Mesendoderm (in vitro differentiated cells): ENCODE results near the gene CYBA.

Experiments
- DNase-seq: peaks from one replicate; pipeline ENCODE4 v3.0.0; 2013
- H2AK5ac ChIP-seq: 2 replicates; pipeline ENCODE4 v1.6.1; 2013; ENCODE audit warnings: low read length, inconsistent platforms
- H2BK120ac ChIP-seq: 2 replicates; pipeline ENCODE4 v1.6.1; 2013; ENCODE audit warnings: low read depth, mild to moderate bottlenecking, low read length, moderate library complexity, mixed read lengths
- H2BK15ac ChIP-seq: replicated peaks from 2 replicates; pipeline ENCODE4 v1.6.1; 2013; ENCODE audit warnings: low read depth, mild to moderate bottlenecking, moderate library complexity
- H2BK5ac ChIP-seq: 2 replicates; pipeline ENCODE4 v1.6.1; 2013; ENCODE audit warnings: low read length, inconsistent platforms
- H3K18ac ChIP-seq: 2 replicates; pipeline ENCODE4 v1.6.1; 2013; ENCODE audit warnings: mild to moderate bottlenecking, low read length, mixed read lengths
- H3K23ac ChIP-seq: one replicate; pipeline ENCODE4 v1.6.1; 2013; ENCODE audit warnings: low read length
- H3K27ac ChIP-seq: 2 replicates; pipeline ENCODE4 v1.5.1; 2013; ENCODE audit warnings: low read depth, mild to moderate bottlenecking, inconsistent platforms, low read length, moderate library complexity
- H3K27me3 ChIP-seq: 2 replicates; pipeline ENCODE4 v1.6.1; 2013; ENCODE audit warnings: low read length, control low read depth, mild to moderate bottlenecking, inconsistent platforms; ENCODE audit not compliant: insufficient read depth, poor library complexity
- H3K36me3 ChIP-seq: 2 replicates; pipeline ENCODE4 v1.6.1; 2013; ENCODE audit warnings: low read length, inconsistent platforms; ENCODE audit not compliant: control insufficient read depth, insufficient read depth
- H3K4ac ChIP-seq: one replicate; pipeline ENCODE4 v1.6.1; 2013; ENCODE audit warnings: low read depth, mild to moderate bottlenecking, low read length, moderate library complexity
- H3K4me1 ChIP-seq: 2 replicates; pipeline ENCODE4 v1.6.1; 2013; ENCODE audit warnings: low read depth, low read length, inconsistent platforms; ENCODE audit not compliant: control insufficient read depth
- H3K4me2 ChIP-seq: 2 replicates; pipeline ENCODE4 v1.6.1; 2013; ENCODE audit warnings: low read length
- H3K4me3 ChIP-seq: 2 replicates; pipeline ENCODE4 v1.5.1; 2013; ENCODE audit warnings: mild to moderate bottlenecking, low read length
- H3K56ac ChIP-seq: one replicate; pipeline ENCODE4 v1.6.1; 2013; ENCODE audit warnings: low read length
- H3K79me1 ChIP-seq: 2 replicates; pipeline ENCODE4 v1.6.1; 2013; ENCODE audit warnings: low read length, inconsistent platforms
- H3K79me2 ChIP-seq: 2 replicates; pipeline ENCODE4 v1.6.1; 2013; ENCODE audit warnings: mild to moderate bottlenecking, low read length; ENCODE audit not compliant: control insufficient read depth, insufficient read depth
- H3K9ac ChIP-seq: 2 replicates; pipeline ENCODE4 v1.6.1; 2013; ENCODE audit warnings: low read length, inconsistent platforms
- H4K5ac ChIP-seq: one replicate; pipeline ENCODE4 v1.6.1; 2013; ENCODE audit warnings: low read length
- H4K8ac ChIP-seq: one replicate; pipeline ENCODE4 v1.6.1; 2013; ENCODE audit warnings: low read depth, mild to moderate bottlenecking, control low read depth, low read length, moderate library complexity
- WGBS: extraction: QIAGEN DNeasy Blood & Tissue Kit; methylation state at CpG from one replicate; pipeline ENCODE4 v1.1.7; 2013; ENCODE audit warnings: low lambda C conversion rate, missing lambda C conversion rate; ENCODE audit not compliant: insufficient coverage; ENCODE audit errors: extremely low coverage; 5-methylcytosine and 5-hydroxymethylcytosine counted together

CYBA gene

GRCh38 chr16:88597856-88598491, 52.9 kb downstream of the CYBA start:
- no peak overlapping the region for H3K9ac ChIP-seq
- no peak overlapping the region for H3K27ac ChIP-seq
- H3K23ac ChIP-seq, result no peak overlapping the region
- DNase-seq, result no peak
- H3K4me1 ChIP-seq, result no peaks in the 10 kb centered on the region
- H3K36me3 ChIP-seq, result peaks cover 10% of the 10 kb centered on the region
- H3K18ac ChIP-seq, result no peak overlapping the region
- no peak overlapping the region for H2BK15ac ChIP-seq
- no peak overlapping the region for H3K4ac ChIP-seq
- no peaks in the 10 kb centered on the region for H3K27me3 ChIP-seq
- no peak overlapping the region for H3K56ac ChIP-seq
- H3K4me2 ChIP-seq, result no peak overlapping the region
- peaks cover 5% of the 10 kb centered on the region for H3K79me1 ChIP-seq
- no peak overlapping the region for H4K5ac ChIP-seq
- H3K4me3 ChIP-seq, result no peak overlapping the region
- H2BK5ac ChIP-seq, result no peak overlapping the region
- WGBS, result no CpG with 5 or more reads among the region's 21 CpGs
- no peak overlapping the region for H2BK120ac ChIP-seq
- no peak overlapping the region for H2AK5ac ChIP-seq
- H3K79me2 ChIP-seq, result no peaks in the 10 kb centered on the region
- no peak overlapping the region for H4K8ac ChIP-seq

- H3K18ac ChIP-seq, result no peak overlapping the region
- H3K4me1 ChIP-seq, result no peaks in the 10 kb centered on the region
- no peak overlapping the region for H4K5ac ChIP-seq
- H3K23ac ChIP-seq, result no peak overlapping the region
- no peak overlapping the region for H2BK5ac ChIP-seq
- H3K79me2 ChIP-seq, result no peaks in the 10 kb centered on the region
- H2BK15ac ChIP-seq, result no peak overlapping the region
- no peak overlapping the region for H3K4me2 ChIP-seq
- no peak for DNase-seq
- WGBS, result no CpG with 5 or more reads among the region's 3 CpGs
- H3K9ac ChIP-seq, result no peak overlapping the region
- H2BK120ac ChIP-seq, result no peak overlapping the region
- no peak overlapping the region for H4K8ac ChIP-seq
- peaks cover 7% of the 10 kb centered on the region for H3K36me3 ChIP-seq
- no peaks in the 10 kb centered on the region for H3K27me3 ChIP-seq
- no peak overlapping the region for H3K56ac ChIP-seq
- H3K27ac ChIP-seq, result no peak overlapping the region
- peaks cover 5% of the 10 kb centered on the region for H3K79me1 ChIP-seq
- no peak overlapping the region for H2AK5ac ChIP-seq
- no peak overlapping the region for H3K4me3 ChIP-seq
- no peak overlapping the region for H3K4ac ChIP-seq
Observed at GRCh38 chr16:88596483-88596882, 54.4 kb downstream of the CYBA start.

- H3K4me2 ChIP-seq, result no peak overlapping the region
- no peaks in the 10 kb centered on the region for H3K79me2 ChIP-seq
- no peak overlapping the region for H3K4me3 ChIP-seq
- no peak overlapping the region for H3K4ac ChIP-seq
- DNase-seq, result no peak
- no CpG with 5 or more reads among the region's 10 CpGs for WGBS
- H3K56ac ChIP-seq, result no peak overlapping the region
- peaks cover 5% of the 10 kb centered on the region for H3K79me1 ChIP-seq
- H3K36me3 ChIP-seq, result peaks cover 7% of the 10 kb centered on the region
- H3K27ac ChIP-seq, result no peak overlapping the region
- H4K5ac ChIP-seq, result no peak overlapping the region
- no peak overlapping the region for H3K23ac ChIP-seq
- H3K27me3 ChIP-seq, result no peaks in the 10 kb centered on the region
- no peak overlapping the region for H2BK15ac ChIP-seq
- H2BK120ac ChIP-seq, result no peak overlapping the region
- no peak overlapping the region for H3K9ac ChIP-seq
- H3K4me1 ChIP-seq, result no peaks in the 10 kb centered on the region
- H4K8ac ChIP-seq, result no peak overlapping the region
- H2AK5ac ChIP-seq, result no peak overlapping the region
- H2BK5ac ChIP-seq, result no peak overlapping the region
- no peak overlapping the region for H3K18ac ChIP-seq
Observed at GRCh38 chr16:88595921-88596320, 54.9 kb downstream of the CYBA start.

DNA sequence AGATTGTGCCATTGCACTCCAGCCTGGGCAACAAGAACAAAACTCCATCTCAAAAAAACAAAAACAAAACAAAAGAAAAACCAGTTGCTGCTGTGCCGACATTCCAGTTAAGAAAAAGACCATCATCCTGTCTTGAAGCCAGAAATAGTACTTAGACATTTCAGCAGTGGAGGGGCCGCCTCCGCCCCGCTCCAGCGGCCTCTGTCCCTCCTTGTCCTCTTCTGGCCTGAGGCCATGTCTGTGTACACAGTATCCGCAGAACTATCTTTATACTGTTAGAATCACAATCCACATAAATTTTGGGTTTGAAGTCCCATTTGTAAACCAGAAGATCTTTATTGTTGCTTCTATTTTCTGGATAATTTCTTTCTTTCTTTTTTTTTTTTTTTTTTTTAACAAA, 55.8 kb downstream of the CYBA start:
- Histone ChIP-seq H3K36me3 (peaks cover 5% of the 10 kb centered on the region), H3K56ac (no peak overlapping the region), H3K18ac (no peak overlapping the region), H3K4me2 (no peak overlapping the region), H3K4ac (no peak overlapping the region), H3K79me1 (peaks cover 5% of the 10 kb centered on the region), H4K8ac (no peak overlapping the region), H2BK5ac (no peak overlapping the region), H3K4me1 (no peaks in the 10 kb centered on the region), H4K5ac (no peak overlapping the region), H2AK5ac (no peak overlapping the region), H3K27me3 (no peaks in the 10 kb centered on the region), H3K79me2 (no peaks in the 10 kb centered on the region), H3K27ac (no peak overlapping the region), H2BK120ac (no peak overlapping the region), H2BK15ac (no peak overlapping the region), H3K9ac (no peak overlapping the region), H3K23ac (no peak overlapping the region), H3K4me3 (no peak overlapping the region)
- no peak for DNase-seq
- no CpG with 5 or more reads among the region's 6 CpGs for WGBS

DNA sequence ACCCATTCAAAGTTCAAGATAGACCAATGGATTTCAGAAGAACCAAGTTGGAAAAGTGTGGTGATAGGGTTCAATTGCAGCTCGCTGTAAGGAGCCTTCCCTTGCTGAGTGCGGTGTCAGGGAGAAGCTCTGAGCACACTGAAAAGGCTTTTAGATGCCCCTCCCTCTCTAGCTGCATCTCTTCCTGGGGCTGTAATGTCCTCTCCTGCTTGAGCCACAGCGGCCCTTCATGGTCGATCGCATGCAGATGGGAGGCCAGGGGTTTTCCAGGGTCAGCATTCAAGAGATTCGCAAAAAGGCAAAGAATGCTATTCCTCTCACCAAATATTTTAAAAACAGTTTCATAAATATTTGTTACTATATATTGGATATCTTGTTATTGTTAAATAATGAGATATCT, 56.9 kb downstream of the CYBA start:
- H3K4me2 ChIP-seq, result no peak overlapping the region
- no peak for DNase-seq
- peaks cover 5% of the 10 kb centered on the region for H3K79me1 ChIP-seq
- H3K56ac ChIP-seq, result no peak overlapping the region
- no peaks in the 10 kb centered on the region for H3K79me2 ChIP-seq
- H3K4me1 ChIP-seq, result no peaks in the 10 kb centered on the region
- WGBS, result no CpG with 5 or more reads among the region's 6 CpGs
- H2BK15ac ChIP-seq, result no peak overlapping the region
- H2AK5ac ChIP-seq, result no peak overlapping the region
- no peak overlapping the region for H3K18ac ChIP-seq
- no peak overlapping the region for H3K4me3 ChIP-seq
- no peak overlapping the region for H2BK120ac ChIP-seq
- no peak overlapping the region for H4K8ac ChIP-seq
- H3K36me3 ChIP-seq, result peaks cover 6% of the 10 kb centered on the region
- H2BK5ac ChIP-seq, result no peak overlapping the region
- H3K27ac ChIP-seq, result no peak overlapping the region
- no peak overlapping the region for H3K4ac ChIP-seq
- H4K5ac ChIP-seq, result no peak overlapping the region
- H3K27me3 ChIP-seq, result no peaks in the 10 kb centered on the region
- no peak overlapping the region for H3K9ac ChIP-seq
- H3K23ac ChIP-seq, result no peak overlapping the region

GRCh38 chr16:88593489-88593888, 57.4 kb downstream of the CYBA start:
- Histone ChIP-seq H3K79me1 (peaks cover 5% of the 10 kb centered on the region), H3K36me3 (peaks cover 6% of the 10 kb centered on the region), H2BK120ac (no peak overlapping the region), H3K27me3 (no peaks in the 10 kb centered on the region), H3K56ac (no peak overlapping the region), H3K79me2 (no peaks in the 10 kb centered on the region), H3K4me3 (no peak overlapping the region), H2AK5ac (no peak overlapping the region), H3K23ac (no peak overlapping the region), H3K4me1 (no peaks in the 10 kb centered on the region), H4K8ac (no peak overlapping the region), H3K18ac (no peak overlapping the region), H2BK5ac (no peak overlapping the region), H4K5ac (no peak overlapping the region), H3K4me2 (no peak overlapping the region), H2BK15ac (no peak overlapping the region), H3K27ac (no peak overlapping the region), H3K9ac (no peak overlapping the region), H3K4ac (no peak overlapping the region)
- no CpG with 5 or more reads among the region's 11 CpGs for WGBS
- DNase-seq, result no peak
